Neural progenitor cell (in vitro differentiated cells): ENCODE measurements around the gene GLRA1.

Experiments used
- CTCF ChIP-seq: fragments of 200-600 bp; sonication (generic); IDR thresholded peaks from 2 replicates; pipeline ENCODE4 v1.5.1; 2017; ENCODE audit warnings: antibody characterized with exemption, mild to moderate bottlenecking
- EZH2phosphoT487 ChIP-seq: fragments of 200-600 bp; sonication (generic); IDR thresholded peaks from 2 replicates; pipeline ENCODE4 v1.6.1; 2017; ENCODE audit warnings: antibody characterized with exemption

- TF ChIP-seq CTCF (no peak), EZH2phosphoT487 (no peak)
Observed at GRCh38 chr5:151864061-151864748, 60.4 kb downstream of the GLRA1 start.
